ENCODE measurements around the gene A1BG. TPM values are rescaled to one million over a fixed set of nuclear protein-coding genes. Genes with fewer than 3 reads are reported as not detected.

Gene A1BG
- total and polyA plus RNA-seq, 2 of the 8 experiments (the other 6 are each of a cell fraction or from before 2014, with no cell fraction given) = 20.8 to 69.6 TPM

GRCh38 chr19:58350871-58351557, 2.3 kb downstream of the A1BG start (continued):
- TF ChIP-seq TBP (IDR thresholded peaks at IDR 0.05; ENCODE audit: low read depth, low read length) = no peak
